Measurements from ENCODE around the gene RADIL.

The RADIL gene

GRCh38 chr7:4831723-4832495, 51.6 kb downstream of the RADIL start:
- FAIRE-seq = no peak

GRCh38 chr7:4830176-4830575, 53.3 kb downstream of the RADIL start:
- peak; percentile 27 for FAIRE-seq

- no peak for FAIRE-seq
These were observed 54.7 kb downstream of the RADIL start for GRCh38 chr7:4828720-4829383.

- FAIRE-seq = no peak
These were observed 58.4 kb downstream of the RADIL start for GRCh38 chr7:4825081-4825480.

- no peak for FAIRE-seq
These were observed 59.3 kb downstream of the RADIL start for GRCh38 chr7:4824120-4824775.

- FAIRE-seq = no peak
These were observed 59.9 kb downstream of the RADIL start for GRCh38 chr7:4823441-4824119.

- FAIRE-seq = no peak
These were observed 60.8 kb downstream of the RADIL start for GRCh38 chr7:4822677-4823076.

GRCh38 chr7:4820967-4821471, 62.5 kb downstream of the RADIL start:
- FAIRE-seq = no peak

- no peak for FAIRE-seq
These were observed 63.0 kb downstream of the RADIL start for GRCh38 chr7:4820405-4820966.

- FAIRE-seq = no peak
These were observed 63.7 kb downstream of the RADIL start for GRCh38 chr7:4819560-4820404.

- no peak for FAIRE-seq
These were observed 65.3 kb downstream of the RADIL start for GRCh38 chr7:4818000-4818794.

GRCh38 chr7:4817178-4817901, 66.2 kb downstream of the RADIL start:
- FAIRE-seq = no peak

- FAIRE-seq = no peak
These were observed 67.0 kb downstream of the RADIL start for GRCh38 chr7:4816419-4817080.

GRCh38 chr7:4815609-4816418, 67.7 kb downstream of the RADIL start:
- FAIRE-seq = no peak

- no peak for FAIRE-seq
These were observed 68.4 kb downstream of the RADIL start for GRCh38 chr7:4815121-4815520.

- FAIRE-seq = no peak
These were observed 69.1 kb downstream of the RADIL start for GRCh38 chr7:4814433-4814832.

GRCh38 chr7:4809666-4810065, 73.8 kb downstream of the RADIL start:
- FAIRE-seq = no peak

- no peak for FAIRE-seq
These were observed 74.4 kb downstream of the RADIL start for GRCh38 chr7:4809091-4809591.

GRCh38 chr7:4808565-4808964, 75.0 kb downstream of the RADIL start:
- no peak for FAIRE-seq
